DMS114 treated with DMSO at 0.1 percent for 48 hours (cell line): Measurements from ENCODE around the gene NBEAL2.

Source experiments
- DNase-seq: peaks from one replicate; lab custom pipeline; 2025; ENCODE audit not compliant: unreplicated experiment; lab: John Stamatoyannopoulos, UW

NBEAL2 gene

DNA sequence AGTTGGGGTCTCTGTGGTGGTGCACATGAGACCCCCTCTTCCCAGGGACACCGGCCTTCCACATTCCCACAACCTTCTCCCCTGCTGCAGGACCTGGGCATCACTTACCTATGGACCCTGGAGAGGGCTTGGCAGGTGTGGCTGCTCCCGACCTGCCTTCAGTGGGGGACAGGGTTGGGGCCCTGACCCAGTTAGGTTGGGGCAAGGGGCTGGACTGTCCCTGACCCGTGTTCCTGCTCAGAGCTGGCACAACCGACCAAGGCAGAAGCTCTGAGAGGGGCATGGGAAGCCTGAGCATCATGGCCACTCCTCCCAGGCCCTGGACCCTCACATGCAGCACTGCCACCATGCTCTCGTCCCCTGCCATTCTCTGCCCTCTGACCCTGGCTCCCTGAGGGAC lies 6.1 kb downstream of the NBEAL2 start:
- DNase-seq, result no peak

DNA sequence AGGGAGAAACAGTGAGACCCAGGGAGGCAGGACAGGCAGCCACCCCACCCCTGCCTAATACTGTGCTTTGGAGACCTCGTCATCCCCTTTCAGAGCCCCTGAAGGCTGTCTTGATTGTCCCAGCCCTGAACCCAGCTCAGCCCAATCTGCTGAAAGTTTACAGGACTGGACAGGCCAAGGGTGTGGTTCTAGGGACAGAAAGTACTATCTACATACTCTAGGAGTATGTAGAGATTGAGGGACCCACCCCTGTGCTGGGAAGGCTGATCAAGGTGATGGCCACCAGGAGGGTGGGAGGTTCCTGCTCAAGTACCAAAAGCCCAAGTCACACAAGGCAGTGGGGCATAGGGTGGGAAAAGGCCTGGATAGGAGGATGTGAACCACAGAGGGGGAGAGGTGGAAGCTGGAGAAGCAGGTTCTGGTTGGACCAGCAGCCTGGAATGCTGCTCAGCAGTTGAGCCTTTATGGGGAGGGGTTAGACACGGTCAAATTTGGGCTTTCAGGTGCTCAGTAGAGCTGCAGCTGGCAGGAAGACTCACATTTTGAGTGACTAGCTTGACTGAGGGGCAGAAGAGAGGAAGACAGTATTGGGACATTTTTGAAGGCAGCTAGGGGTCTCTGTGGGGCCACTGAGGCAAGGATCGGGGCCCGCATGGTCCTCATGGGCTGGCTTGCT lies 6.7 kb downstream of the NBEAL2 start:
- no peak for DNase-seq

DNA sequence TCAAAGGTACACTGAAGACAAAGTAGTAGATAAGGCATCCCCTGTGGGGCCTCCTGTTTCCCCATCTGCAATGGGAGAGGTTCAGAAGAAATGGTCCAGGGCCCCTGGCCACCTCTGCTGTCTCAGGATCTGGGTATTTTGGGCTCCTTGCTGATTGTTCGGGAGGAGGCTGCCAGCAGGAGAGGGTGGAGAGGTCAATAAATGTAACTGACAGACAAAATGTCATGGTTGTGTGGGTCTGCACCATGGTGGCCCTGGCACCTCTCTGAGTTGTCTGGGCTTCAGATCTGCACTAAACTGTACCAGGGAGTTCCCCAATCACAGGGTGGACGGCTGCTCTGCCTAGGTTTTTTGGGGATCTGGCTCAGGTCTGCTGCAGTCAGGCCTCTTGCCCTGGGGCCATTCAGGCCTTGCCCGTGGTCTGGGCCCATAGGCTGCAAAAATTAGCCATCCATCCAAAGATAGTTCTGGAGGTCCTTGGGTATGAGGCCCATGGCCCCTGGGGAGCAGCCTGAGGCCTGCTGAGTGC lies 7.4 kb downstream of the NBEAL2 start:
- no peak for DNase-seq

DNA sequence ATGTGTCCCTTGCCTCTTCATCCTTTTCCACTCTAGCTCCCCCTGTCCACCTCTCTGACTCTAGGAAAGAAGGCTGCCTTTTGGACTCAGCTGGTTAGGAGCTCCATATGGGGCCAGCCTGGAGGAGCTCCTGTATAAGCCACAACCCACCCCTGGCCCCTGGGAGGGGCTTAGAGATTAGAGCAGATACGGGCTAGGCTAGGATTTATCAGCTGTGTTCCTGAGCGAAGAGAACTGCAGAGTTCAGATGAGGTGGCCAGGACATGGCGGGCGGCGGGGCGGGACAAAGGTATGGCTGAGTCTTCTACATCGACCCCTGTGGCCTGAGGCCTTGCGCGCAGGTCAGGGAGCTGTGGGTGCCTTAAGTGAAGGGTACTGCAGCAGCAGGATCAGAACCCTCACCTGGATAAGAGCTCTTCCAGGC lies 7.9 kb downstream of the NBEAL2 start:
- no peak for DNase-seq

DNA sequence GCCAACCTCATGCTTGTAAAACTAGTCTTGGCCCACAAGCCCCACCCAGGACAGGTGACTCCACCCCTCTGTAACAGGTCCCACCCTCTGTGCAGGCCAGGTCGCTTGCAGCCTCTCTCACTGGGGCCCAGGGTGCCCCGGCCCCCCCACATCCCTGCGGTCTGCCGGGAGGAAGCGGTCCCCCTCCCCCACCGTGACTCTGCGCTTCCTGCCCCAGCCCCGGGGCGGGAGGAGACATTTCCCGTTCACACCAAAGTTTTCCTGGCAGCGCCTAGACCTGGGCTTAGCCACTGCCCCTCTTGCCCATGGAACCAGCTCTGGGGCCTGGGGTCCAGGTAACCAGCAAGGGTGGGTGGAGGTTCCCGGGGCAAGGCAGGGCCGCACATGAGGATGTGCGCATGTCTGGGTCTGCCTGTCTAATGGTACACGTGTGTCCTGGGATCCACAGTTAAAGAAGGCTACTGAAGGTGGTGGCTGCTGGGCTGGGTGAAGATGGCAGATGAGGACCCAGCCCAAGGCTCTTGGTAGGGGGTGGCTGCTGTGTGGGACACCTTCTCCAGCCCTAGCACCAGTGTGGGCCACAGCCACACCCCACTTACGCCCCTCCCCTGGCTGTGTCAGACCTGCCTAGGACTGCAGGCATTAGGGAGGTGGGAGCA lies 8.4 kb downstream of the NBEAL2 start:
- no peak for DNase-seq

DNA sequence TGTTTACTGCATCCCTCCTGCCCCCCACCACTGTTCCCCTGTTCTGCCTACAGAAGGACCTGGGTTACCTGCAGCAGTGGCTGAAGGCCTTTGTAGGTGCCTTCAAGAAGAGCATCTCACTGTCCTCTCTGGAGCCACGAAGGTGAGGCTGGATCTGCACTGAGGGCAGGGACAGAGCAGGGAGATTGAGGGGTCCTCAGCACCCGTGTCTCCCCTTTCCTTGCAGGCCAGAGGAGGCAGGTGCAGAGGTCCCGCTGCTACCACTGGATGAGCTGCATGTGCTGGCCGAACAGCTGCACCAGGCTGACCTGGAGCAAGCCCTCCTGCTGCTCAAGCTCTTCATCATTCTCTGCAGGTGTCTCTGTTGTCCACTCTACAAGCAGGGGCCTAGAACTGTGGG lies 9.2 kb downstream of the NBEAL2 start:
- no peak for DNase-seq

DNA sequence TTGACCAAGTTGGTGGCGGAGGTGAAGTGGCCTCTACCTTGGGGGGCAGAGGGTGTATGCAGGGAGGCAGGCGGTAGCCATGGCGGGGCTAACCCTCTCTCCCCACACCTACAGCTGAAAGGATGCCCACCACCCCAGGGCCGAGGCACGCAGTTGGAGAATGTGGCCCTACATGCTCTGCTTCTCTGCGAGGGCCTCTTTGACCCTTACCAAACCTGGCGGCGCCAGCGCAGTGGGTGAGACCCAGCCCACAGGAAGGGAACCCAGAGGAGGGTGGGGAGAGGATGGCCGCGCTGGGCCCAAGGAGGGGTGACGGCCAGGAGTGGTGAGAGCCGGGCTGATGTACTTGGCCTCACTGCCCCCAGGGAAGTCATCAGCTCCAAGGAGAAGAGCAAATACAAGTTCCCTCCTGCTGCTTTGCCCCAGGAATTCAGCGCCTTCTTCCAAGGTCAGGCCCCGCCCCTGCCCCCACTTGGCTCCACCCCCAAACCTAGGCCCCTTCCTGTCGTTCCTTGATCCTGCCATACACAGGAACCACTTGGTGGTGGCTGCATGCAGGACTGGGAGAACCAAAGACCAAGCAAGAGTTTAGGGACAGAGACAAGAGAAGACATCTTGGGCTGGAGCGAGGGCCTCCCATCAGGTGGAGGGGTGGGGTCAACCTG lies 9.8 kb downstream of the NBEAL2 start:
- no peak for DNase-seq

DNA sequence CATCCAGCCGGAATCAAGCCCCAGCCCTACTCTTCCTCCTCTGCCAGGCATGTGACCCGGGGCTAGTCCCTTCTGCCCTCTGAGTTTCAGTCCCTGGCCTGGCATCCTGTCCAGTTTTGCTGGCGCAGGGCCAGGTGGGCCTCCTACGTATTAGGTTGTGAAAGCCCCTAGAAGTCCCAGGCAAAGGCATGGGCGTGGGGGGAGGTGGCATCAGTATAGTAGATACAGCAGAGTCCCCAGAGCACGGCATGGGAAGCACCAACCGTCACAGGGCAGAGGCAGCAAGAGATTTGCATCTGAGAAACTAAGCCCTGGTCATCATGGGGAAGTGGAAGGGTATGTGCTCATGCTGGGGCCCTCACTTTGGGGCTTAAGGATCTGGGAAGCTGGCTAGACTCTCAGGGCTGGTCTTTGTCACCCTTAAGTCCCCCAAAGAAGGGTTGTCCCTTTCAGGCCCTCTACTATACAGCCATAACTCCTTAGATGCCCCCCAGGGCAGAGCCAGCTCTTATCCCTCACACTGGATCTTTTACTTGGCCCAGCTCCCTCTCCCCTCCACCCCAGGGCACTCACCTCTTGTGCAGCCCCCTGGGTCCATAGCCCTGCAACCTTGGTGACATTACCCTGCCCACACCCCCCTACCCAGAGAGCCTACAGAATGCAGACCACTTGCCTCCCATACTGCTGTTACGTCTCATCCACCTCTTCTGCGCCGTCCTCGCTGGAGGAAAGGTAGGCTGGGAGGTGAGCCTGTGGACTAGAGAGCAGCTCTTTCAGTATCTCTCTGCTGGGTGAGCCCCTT lies 11.3 kb downstream of the NBEAL2 start:
- no peak for DNase-seq

DNA sequence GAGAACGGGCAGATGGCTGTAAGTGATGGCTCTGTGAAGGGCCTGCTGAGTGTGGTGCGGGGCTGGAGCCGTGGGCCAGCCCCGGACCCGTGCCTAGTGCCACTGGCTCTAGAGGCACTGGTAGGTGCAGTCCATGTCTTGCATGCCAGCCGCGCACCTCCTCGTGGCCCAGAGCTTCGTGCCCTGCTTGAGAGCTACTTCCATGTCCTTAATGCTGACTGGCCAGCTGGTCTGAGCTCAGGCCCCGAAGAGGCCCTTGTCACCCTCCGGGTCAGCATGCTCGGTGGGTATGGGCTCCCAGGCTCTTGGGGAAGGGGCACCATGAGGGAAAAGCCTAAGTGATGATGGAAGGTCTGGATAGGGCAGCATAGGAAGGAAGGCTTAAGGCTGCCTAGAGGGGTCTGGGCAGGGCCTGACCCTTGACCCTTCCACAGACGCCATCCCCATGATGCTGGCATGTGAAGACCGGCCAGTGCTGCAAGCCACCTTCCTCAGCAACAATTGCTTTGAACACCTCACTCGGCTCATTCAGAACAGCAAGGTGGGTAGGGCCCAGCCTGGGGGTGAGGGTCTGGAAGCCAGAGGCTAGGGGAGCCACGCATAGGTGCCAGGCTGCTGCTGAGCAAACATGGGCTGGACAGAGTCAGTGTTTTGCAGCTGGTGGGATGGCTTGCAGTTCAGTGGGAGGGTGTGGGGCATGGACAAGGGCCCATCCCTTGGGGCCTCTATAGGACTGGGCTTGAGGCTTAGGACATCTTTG lies 12.1 kb downstream of the NBEAL2 start:
- DNase-seq, result no peak

DNA sequence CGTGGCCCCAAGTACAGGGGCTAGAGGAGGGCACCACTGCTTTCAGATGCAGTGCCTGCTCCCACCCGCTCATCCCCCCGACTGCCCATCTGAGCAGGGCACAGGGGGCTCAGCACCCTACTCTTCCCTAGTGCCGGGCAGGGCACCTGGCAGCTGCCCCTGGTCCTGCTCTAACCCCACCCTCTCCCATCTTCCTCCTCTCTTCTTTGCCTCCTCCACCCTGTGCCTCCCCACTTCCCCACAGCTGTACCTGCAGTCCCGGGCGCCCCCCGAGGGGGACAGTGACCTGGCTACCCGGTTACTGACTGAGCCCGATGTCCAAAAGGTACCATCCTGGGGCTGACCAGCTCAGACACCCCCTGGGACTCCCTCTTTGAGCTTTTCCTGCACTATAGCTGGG lies 12.8 kb downstream of the NBEAL2 start:
- DNase-seq, result no peak

DNA sequence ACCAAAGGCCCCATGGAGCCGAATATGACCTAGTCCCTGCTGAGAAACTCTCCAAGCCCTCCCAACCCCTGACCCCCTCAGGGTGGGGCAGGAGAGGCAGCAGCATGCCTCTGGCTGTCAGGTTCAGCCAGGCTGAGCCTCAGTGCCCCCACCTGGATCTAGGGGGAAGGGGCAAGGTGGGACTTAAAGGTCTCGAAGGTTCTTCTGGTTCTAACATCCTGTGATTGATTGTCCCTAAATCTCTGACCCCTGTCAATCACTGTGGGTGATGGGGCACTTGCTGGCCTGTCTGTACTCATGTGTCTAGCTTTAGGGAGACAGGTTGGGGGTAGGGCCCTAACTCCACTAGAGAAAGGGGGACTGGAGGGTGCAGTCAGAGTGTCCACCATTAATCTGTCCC lies 13.8 kb downstream of the NBEAL2 start:
- no peak for DNase-seq

DNA sequence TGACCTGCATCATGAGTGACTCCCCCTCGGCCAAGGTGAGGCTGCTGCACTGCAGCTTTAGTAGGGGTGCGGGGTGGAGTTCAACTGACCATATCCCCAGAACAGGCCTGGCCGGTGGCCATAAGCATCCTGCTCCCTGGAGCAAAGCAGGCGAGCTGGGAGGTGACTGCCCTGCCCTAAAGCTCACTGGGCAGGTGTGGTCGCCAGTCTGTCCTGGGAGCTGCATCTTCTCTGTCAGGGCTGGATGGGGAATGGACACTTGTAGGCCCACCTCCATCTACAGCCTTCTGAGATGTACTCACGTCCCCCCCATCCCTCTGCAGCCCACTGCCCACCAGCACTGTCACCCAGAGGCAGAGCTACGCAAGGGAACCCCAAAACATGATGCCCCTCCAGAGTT lies 14.5 kb downstream of the NBEAL2 start:
- no peak for DNase-seq

DNA sequence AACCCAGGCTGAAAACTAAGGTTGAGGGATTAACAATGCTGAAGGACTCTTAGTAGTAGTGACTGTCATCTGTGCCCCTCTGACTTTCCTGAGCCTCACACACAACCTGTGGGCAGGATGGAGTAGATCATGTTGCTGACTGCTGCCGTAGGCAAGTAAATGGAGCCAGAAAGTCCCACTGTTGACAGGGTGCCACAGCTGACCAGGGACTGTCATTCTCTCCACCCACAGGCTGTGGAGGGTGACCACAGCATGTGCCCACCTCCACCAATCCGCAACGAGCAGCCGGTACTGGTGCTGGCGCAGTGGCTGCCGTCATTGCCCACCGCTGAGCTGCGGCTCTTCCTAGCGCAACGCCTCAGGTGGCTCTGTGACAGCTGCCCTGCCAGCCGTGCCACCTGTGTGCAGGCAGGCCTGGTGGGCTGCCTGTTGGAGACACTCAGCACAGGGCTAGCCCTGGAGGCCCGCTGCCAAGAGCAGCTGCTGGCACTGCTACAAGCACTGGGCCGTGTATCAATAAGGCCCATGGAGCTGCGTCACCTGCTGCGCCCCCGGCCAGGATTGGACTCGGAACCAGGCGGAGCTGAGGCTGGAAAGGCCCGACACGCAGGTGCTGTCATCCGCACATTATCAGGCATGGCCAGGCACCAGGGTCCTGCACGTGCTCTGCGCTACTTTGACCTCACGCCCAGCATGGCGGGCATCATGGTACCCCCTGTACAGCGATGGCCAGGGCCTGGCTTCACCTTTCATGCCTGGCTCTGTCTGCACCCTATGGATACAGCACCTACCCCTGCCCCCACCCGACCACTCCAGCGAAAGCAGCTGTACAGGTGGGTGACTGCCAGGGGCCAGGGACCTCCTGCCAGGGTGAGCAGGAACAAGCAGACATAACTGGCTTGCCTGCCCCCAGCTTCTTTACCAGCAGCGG lies 15.6 kb downstream of the NBEAL2 start:
- DNase-seq, result no peak

DNA sequence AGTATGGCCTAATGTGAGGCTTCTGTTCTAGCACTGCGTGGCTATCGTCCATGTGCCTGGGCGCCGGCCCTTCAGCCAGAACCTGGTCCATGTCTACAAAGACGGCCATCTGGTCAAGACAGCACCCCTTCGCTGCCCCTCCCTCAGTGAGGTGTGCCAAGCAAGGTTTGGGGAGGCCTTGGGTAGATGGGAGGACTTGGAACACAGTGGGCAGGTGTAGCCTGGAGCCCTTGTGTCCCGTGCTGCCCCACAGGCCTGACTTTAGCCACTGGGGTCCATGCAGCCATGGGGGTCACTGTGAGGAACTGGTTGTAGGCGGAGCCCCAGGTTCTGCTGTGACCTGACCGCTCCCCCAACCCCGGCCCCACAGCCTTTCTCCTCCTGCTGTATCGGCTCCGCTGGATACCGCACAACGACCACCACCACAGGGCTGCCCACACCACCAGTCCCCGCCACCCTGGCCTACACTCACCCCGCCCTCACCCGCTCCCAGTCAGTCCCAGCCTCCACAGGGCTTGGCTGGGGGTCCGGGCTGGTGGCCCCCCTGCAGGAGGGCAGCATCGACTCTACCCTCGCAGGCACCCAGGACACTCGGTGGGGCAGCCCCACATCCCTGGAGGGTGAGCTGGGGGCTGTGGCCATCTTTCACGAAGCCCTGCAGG lies 16.6 kb downstream of the NBEAL2 start:
- no peak for DNase-seq

DNA sequence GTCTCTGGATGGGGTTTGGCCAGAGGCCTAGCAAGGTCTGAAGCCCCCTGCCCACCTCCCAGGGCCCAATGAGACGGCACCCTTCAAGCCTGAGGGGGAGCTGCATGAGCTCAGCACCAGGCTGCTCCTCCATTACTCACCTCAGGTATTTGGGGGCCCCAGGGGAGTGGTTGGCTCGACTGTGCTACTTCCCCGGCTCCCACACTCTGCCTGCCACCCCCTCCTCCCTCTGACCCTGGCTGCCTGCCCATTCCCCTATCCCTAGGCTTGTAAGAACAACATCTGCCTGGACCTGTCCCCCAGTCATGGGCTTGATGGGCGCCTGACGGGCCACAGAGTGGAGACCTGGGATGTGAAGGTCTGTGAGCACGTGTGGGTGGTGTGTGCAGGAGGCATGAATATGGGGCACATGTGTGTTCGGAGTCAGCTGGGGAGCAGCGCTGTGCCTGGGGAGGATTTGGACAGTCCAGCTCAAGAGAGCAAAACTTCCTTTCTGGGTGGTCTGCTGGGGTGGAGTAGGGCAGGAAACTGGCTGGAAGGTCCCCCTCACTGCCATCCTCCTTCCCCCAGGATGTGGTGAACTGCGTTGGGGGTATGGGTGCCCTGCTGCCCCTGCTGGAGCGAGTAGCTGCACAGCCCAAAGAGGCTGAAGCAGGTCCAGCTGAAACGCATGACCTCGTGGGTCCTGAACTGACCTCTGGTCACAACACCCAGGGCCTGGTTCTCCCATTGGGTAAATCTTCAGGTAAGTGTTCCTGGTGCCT lies 17.4 kb downstream of the NBEAL2 start:
- no peak for DNase-seq

DNA sequence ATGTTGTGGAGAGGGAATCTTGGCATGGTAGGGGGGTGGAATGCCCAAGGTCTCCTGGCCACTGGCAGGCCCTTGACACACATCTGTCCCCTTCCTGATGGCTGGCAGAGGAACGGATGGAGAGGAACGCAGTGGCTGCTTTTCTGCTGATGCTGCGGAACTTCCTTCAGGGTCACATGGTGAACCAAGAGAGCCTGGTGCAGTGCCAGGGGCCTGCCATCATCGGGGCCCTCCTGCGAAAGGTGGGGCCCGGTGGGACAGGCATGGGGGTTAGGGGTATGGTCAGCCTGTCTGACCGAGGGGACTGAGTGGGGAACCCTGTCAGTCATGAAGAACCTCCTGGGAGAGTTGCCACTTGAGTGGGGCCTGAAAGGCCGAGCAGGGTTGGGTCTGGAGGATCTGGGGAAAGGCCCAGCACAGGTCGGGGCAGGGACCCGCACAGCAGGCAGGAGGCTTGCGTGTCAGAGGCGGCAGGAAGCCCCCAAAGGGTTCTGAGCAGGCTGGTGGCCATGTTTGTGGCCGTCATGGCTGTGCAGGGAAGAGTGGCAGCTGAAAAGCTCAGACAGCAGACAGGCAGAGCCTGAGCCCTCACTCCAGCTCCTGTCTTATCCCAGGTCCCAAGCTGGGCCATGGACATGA lies 18.1 kb downstream of the NBEAL2 start:
- DNase-seq, result no peak

DNA sequence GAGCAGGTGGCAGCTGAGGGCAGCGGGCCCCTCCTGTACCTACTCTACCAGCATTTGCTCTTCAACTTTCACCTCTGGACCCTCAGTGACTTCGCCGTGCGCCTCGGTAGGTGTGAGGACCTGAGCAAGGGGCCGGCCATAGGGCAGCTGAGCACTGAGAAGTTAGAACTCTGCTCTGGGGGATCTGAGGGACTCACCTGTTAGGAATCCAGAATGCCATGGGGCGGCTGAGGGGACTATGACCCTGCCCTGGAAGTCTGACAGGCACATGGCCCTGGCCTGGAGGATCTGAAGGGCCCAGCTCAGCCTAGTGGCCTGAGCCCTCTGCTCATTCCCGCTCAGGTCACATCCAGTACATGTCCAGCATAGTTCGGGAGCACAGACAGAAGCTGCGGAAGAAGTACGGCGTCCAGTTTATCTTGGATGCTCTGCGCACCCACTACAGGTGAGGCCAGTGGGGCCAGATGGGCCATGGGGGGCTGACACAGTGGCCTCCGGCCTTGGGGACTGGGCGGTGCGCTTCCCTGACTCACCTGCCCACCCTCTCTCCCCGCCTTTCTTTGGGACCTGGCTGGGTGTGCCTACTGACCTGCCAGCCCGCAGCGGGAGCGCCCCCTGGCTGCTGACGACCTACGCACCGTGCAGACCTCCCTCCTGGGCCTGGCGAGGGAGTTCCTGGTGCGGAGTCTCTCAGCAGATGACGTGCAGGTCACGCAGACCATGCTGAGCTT lies 18.8 kb downstream of the NBEAL2 start:
- no peak for DNase-seq
